Measurements from ENCODE around the gene TOMM34.

TOMM34 gene

DNA sequence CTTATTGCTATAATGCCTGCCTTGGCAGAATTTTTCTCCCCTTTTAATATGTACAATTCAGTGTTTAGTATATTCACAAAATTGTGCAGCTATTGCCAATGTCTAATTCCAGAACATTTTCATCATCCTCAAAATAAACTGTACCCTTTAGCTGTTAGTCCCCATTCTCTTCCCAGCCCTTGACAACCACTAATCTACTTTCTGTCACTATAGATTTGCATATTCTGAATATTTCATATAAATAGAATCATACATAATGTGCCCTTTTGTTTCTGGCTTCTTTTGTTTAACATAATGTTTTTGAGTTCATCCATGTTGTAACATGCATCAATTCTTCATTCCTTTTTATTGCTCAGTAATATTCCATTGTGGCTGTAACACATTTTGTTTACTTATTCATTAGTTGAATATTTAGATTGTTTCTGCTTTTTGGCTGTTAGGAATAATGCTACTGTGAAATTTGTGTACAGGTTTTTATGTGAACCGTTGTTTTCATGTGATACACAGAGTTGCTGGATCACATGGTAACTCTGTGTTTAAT, 28.5 kb upstream of the TOMM34 start:
- H3K27me3 ChIP-seq (ENCODE audit: insufficient read depth, insufficient read length), result no peaks in the 10 kb centered on the region
- no peaks in the 10 kb centered on the region for H3K4me1 ChIP-seq (ENCODE audit: insufficient read depth, insufficient read length)
- no peak overlapping the region for H3K4me3 ChIP-seq (ENCODE audit: insufficient read length, low read depth)
- H3K9me3 ChIP-seq (ENCODE audit: insufficient read depth, low read length), result no peaks in the 10 kb centered on the region
- TF ChIP-seq ZNF274 (IDR thresholded peaks at IDR 0.05; ENCODE audit: low read depth, low read length) (no peak), SUZ12 (IDR thresholded peaks at IDR 0.05; ENCODE audit: extremely low read depth, insufficient read depth, insufficient read length) (no peak), YY1 (IDR thresholded peaks at IDR 0.05; ENCODE audit: insufficient read depth, insufficient read length) (no peak)
- no peak for DNase-seq (ENCODE audit: low read depth, low spot score)
- no peak overlapping the region for H3K9ac ChIP-seq (ENCODE audit: insufficient read length, low read depth)
- H3K36me3 ChIP-seq (ENCODE audit: insufficient read depth, insufficient read length, low read length), result peaks cover 40% of the 10 kb centered on the region

DNA sequence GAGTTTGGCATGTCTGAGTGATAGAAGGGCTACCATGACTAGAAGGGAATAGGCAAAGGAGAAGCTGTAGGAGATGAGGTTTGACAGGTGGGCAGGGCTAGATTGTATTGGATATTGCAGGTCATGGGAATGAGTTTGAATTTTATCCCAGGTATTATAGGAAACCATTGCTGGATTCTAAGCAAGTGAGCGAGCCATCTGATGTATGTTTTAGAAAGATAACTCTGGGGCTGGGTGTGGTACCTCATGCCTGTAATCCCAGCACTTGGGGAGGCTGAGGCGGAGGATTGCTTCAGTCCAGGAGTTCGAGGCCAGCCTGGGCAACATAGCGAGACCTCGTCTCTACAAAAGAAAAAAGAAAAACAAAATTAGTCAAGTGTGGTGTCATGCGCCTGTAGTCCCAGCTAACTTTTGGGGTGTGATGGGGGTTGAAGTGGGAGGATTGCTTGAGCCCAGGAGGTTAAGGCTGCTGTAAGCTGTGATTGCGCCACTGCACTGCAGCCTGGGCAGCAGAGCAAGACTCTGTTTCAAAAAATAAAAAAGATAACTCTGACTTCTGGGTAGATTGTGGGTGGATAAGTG, 23.0 kb upstream of the TOMM34 start:
- H3K36me3 ChIP-seq (ENCODE audit: insufficient read depth, insufficient read length, low read length), result peaks cover 83% of the 10 kb centered on the region
- no peak overlapping the region for H3K9ac ChIP-seq (ENCODE audit: insufficient read length, low read depth)
- no peak overlapping the region for H3K4me3 ChIP-seq (ENCODE audit: insufficient read length, low read depth)
- DNase-seq (ENCODE audit: low read depth, low spot score), result no peak
- no peaks in the 10 kb centered on the region for H3K27me3 ChIP-seq (ENCODE audit: insufficient read depth, insufficient read length)
- no peaks in the 10 kb centered on the region for H3K9me3 ChIP-seq (ENCODE audit: insufficient read depth, low read length)
- TF ChIP-seq YY1 (IDR thresholded peaks at IDR 0.05; ENCODE audit: insufficient read depth, insufficient read length) (no peak), ZNF274 (IDR thresholded peaks at IDR 0.05; ENCODE audit: low read depth, low read length) (no peak), SUZ12 (IDR thresholded peaks at IDR 0.05; ENCODE audit: extremely low read depth, insufficient read depth, insufficient read length) (no peak)
- H3K4me1 ChIP-seq (ENCODE audit: insufficient read depth, insufficient read length), result no peaks in the 10 kb centered on the region

DNA sequence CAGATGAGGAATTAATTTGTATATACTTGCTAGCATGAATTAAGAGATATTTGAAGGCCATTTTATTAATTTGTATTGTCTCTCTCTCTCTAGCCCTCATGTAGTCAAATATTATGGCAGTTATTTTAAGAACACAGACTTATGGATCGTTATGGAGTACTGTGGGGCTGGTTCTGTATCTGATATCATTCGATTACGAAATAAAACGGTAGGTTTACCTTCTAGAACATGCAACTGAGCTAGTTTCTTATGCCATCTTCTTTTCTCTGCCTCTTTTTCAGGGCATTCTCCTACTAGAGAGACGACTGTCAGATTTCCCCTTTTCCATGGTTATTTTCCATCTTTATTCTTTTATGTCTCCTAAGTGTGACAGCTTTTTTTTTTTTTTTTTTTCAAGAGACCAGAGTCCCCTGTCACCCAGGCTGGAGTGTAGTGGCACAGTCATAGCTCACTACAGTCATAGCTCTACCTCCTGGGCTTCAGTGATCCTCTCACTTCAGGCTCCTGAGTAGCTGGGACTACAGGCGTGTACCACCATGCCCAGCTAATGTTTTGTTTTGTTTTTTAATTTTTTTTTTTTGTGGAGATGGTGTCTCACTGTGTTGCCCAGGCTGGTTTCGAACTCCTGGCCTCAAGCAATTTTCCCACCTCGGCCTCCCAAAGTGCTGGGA, 21.7 kb upstream of the TOMM34 start:
- TF ChIP-seq ZNF274 (IDR thresholded peaks at IDR 0.05; ENCODE audit: low read depth, low read length) (no peak), SUZ12 (IDR thresholded peaks at IDR 0.05; ENCODE audit: extremely low read depth, insufficient read depth, insufficient read length) (no peak)
- Histone ChIP-seq H3K4me1 (ENCODE audit: insufficient read depth, insufficient read length) (no peaks in the 10 kb centered on the region), H3K27me3 (ENCODE audit: insufficient read depth, insufficient read length) (no peaks in the 10 kb centered on the region), H3K9ac (ENCODE audit: insufficient read length, low read depth) (no peak overlapping the region), H3K9me3 (ENCODE audit: insufficient read depth, low read length) (no peaks in the 10 kb centered on the region), H3K4me3 (ENCODE audit: insufficient read length, low read depth) (no peak overlapping the region), H3K36me3 (ENCODE audit: insufficient read depth, insufficient read length, low read length) (peaks cover 77% of the 10 kb centered on the region)
- DNase-seq (ENCODE audit: low read depth, low spot score), result no peak

DNA sequence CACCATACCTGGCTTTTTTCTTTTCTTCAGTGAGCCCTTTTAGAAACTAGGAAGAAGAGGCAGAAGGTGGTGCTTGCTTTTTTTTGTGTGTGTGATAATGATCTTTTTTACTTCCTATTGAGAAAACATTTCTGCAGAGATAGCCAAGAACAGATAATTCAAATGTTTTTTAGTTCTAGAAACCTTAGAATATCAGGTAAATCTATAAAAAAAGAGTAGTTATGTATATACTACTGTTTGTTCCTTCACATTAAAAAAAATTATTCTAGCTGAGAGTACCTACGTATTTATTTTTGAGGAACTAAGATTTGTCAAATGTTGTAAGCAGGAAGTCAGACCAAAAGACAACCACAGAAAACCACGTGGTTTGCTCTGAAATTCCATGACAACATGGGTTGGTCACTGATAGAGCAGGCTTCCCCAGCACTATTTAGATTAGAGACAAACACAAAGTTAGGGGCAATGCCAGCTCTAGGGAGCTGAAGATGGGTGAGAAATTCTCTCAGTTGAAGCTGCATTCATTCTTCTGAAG, 19.0 kb upstream of the TOMM34 start:
- Histone ChIP-seq H3K36me3 (ENCODE audit: insufficient read depth, insufficient read length, low read length) (peaks cover 82% of the 10 kb centered on the region), H3K4me3 (ENCODE audit: insufficient read length, low read depth) (no peak overlapping the region), H3K9ac (ENCODE audit: insufficient read length, low read depth) (no peak overlapping the region), H3K9me3 (ENCODE audit: insufficient read depth, low read length) (no peaks in the 10 kb centered on the region), H3K4me1 (ENCODE audit: insufficient read depth, insufficient read length) (no peaks in the 10 kb centered on the region), H3K27me3 (ENCODE audit: insufficient read depth, insufficient read length) (no peaks in the 10 kb centered on the region)
- TF ChIP-seq SUZ12 (IDR thresholded peaks at IDR 0.05; ENCODE audit: extremely low read depth, insufficient read depth, insufficient read length) (no peak), YY1 (IDR thresholded peaks at IDR 0.05; ENCODE audit: insufficient read depth, insufficient read length) (no peak)
- DNase-seq (ENCODE audit: low read depth, low spot score), result no peak

DNA sequence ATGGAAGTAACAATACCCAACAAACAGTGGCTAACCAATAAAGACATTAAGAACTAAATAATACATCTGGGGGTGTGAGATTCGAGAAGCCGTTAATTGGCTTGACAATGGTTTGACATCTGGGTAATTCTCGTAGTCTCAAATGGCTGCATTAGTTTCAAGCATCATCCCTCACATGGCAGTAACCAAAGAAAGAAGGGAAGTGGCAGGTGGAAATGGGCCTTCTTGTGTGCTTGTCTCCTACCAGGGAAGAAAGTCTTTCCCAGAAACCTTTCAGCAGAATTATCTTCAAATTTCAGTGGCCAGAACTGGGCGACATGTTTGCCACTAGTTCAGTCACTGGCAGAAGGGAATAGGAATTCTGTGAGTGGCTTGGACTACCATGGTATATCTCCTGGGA, 16.5 kb upstream of the TOMM34 start:
- H3K9me3 ChIP-seq (ENCODE audit: insufficient read depth, low read length), result no peaks in the 10 kb centered on the region
- H3K27me3 ChIP-seq (ENCODE audit: insufficient read depth, insufficient read length), result no peaks in the 10 kb centered on the region

DNA sequence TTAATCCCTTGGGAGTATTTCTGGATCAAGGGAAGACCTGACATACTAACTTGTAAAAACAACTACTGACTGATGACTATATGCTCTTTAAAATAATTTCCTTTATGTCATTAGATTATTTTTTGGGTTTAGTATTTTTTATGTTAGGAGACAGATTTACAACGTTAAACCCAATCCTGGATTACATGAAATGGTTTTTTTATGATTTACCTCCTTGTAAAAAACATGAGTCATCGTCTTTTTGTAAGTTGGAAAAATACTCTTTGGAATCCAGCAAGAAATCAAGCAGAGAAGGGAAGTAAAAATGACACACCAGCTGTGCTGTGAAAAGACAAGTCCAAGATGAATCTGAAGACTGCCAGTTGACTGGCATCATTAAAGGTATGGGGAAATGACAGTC, 12.9 kb upstream of the TOMM34 start:
- Histone ChIP-seq H3K4me1 (ENCODE audit: insufficient read depth, insufficient read length) (no peaks in the 10 kb centered on the region), H3K9ac (ENCODE audit: insufficient read length, low read depth) (no peak overlapping the region), H3K9me3 (ENCODE audit: insufficient read depth, low read length) (no peaks in the 10 kb centered on the region), H3K27me3 (ENCODE audit: insufficient read depth, insufficient read length) (no peaks in the 10 kb centered on the region), H3K36me3 (ENCODE audit: insufficient read depth, insufficient read length, low read length) (peaks cover 55% of the 10 kb centered on the region), H3K4me3 (ENCODE audit: insufficient read length, low read depth) (no peak overlapping the region)
- no peak for DNase-seq (ENCODE audit: low read depth, low spot score)
- TF ChIP-seq SUZ12 (IDR thresholded peaks at IDR 0.05; ENCODE audit: extremely low read depth, insufficient read depth, insufficient read length), result no peak
- no peak for TF ChIP-seq ZNF274 (IDR thresholded peaks at IDR 0.05; ENCODE audit: low read depth, low read length)
- no peak for TF ChIP-seq YY1 (IDR thresholded peaks at IDR 0.05; ENCODE audit: insufficient read depth, insufficient read length)

More for the DNA sequence above, 16.5 kb upstream of the TOMM34 start:
- H3K36me3 ChIP-seq (ENCODE audit: insufficient read depth, insufficient read length, low read length), result peaks cover 85% of the 10 kb centered on the region
- no peak for TF ChIP-seq YY1 (IDR thresholded peaks at IDR 0.05; ENCODE audit: insufficient read depth, insufficient read length)
- TF ChIP-seq ZNF274 (IDR thresholded peaks at IDR 0.05; ENCODE audit: low read depth, low read length), result no peak
- no peak for TF ChIP-seq SUZ12 (IDR thresholded peaks at IDR 0.05; ENCODE audit: extremely low read depth, insufficient read depth, insufficient read length)
- H3K9ac ChIP-seq (ENCODE audit: insufficient read length, low read depth), result no peak overlapping the region
- H3K4me3 ChIP-seq (ENCODE audit: insufficient read length, low read depth), result no peak overlapping the region
- H3K4me1 ChIP-seq (ENCODE audit: insufficient read depth, insufficient read length), result no peaks in the 10 kb centered on the region
- no peak for DNase-seq (ENCODE audit: low read depth, low spot score)

DNA sequence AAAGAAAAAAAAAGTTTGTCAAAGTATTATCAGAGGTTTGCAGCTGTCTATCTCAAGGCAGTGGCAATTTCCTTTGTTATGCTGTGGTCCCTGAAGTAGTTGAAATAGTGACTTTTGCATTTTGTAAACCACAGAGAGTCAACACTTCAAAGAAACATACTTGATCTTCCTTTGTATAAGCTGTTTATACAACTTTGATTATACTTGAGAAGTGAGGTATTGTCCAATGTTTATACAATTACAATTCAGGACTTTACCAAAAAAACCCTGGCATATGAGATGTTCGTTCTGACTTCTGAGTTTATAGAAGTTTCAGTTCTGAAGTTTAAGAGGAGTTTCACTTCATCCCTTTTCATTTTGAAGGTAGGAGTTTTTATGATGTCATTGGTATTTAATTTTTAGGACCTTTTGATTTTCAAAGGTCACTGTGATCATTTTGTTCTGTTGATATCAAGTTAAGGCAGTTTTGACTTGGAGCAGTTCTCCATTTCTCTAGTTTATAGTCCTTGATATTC, 10.1 kb upstream of the TOMM34 start:
- TF ChIP-seq ZNF274 (IDR thresholded peaks at IDR 0.05; ENCODE audit: low read depth, low read length) (no peak), SUZ12 (IDR thresholded peaks at IDR 0.05; ENCODE audit: extremely low read depth, insufficient read depth, insufficient read length) (no peak), YY1 (IDR thresholded peaks at IDR 0.05; ENCODE audit: insufficient read depth, insufficient read length) (no peak)
- H3K9me3 ChIP-seq (ENCODE audit: insufficient read depth, low read length), result no peaks in the 10 kb centered on the region
- no peak for DNase-seq (ENCODE audit: low read depth, low spot score)
- peaks cover 34% of the 10 kb centered on the region for H3K36me3 ChIP-seq (ENCODE audit: insufficient read depth, insufficient read length, low read length)
- peaks cover 2% of the 10 kb centered on the region for H3K4me1 ChIP-seq (ENCODE audit: insufficient read depth, insufficient read length)
- peaks cover 1% of the 10 kb centered on the region for H3K27me3 ChIP-seq (ENCODE audit: insufficient read depth, insufficient read length)
- H3K4me3 ChIP-seq (ENCODE audit: insufficient read length, low read depth), result no peak overlapping the region
- no peak overlapping the region for H3K9ac ChIP-seq (ENCODE audit: insufficient read length, low read depth)

All from NT2/D1 (cell line).